ENCODE results near the gene SASH3.

The SASH3 gene

GRCh38 chrX:129759576-129760061, 20.1 kb upstream of the SASH3 start:
- Histone ChIP-seq H3K4me2 (ENCODE audit: low read length) (no peak overlapping the region), H3K27ac (ENCODE audit: low read length) (no peak overlapping the region), H4K20me1 (ENCODE audit: insufficient read depth, low read length) (no peaks in the 10 kb centered on the region)

GRCh38 chrX:129760155-129760554, 19.6 kb upstream of the SASH3 start:
- Histone ChIP-seq H2AFZ (ENCODE audit: low read depth, low read length) (no peak overlapping the region), H3K79me2 (ENCODE audit: low read length) (no peaks in the 10 kb centered on the region), H3K4me3 (ENCODE audit: low read length) (no peak overlapping the region), H3K9ac (ENCODE audit: low read length) (no peak overlapping the region), H3K27ac (ENCODE audit: low read length) (no peak overlapping the region), H3K9me3 (ENCODE audit: insufficient read depth, low read length) (no peaks in the 10 kb centered on the region), H4K20me1 (ENCODE audit: insufficient read depth, low read length) (no peaks in the 10 kb centered on the region), H3K4me2 (ENCODE audit: low read length) (no peak overlapping the region), H3K36me3 (replicated peaks; ENCODE audit: low read depth, low read length) (no peaks in the 10 kb centered on the region), H3K4me1 (ENCODE audit: low read length) (peaks cover 17% of the 10 kb centered on the region), H3K27me3 (ENCODE audit: low read depth, low read length) (no peaks in the 10 kb centered on the region)
- TF ChIP-seq EZH2phosphoT487 (IDR thresholded peaks at IDR 0.05; ENCODE audit: low read depth) (no peak), CTCF (IDR thresholded peaks at IDR 0.05; ENCODE audit: low read depth, low read length) (no peak)

More at GRCh38 chrX:129759576-129760061, 20.1 kb upstream of the SASH3 start:
- no peaks in the 10 kb centered on the region for H3K9me3 ChIP-seq (ENCODE audit: insufficient read depth, low read length)
- no peaks in the 10 kb centered on the region for H3K36me3 ChIP-seq (replicated peaks; ENCODE audit: low read depth, low read length)
- H3K27me3 ChIP-seq (ENCODE audit: low read depth, low read length): no peaks in the 10 kb centered on the region
- no peak overlapping the region for H3K4me3 ChIP-seq (ENCODE audit: low read length)
- H3K79me2 ChIP-seq (ENCODE audit: low read length): no peaks in the 10 kb centered on the region
- H3K9ac ChIP-seq (ENCODE audit: low read length): no peak overlapping the region
- peaks cover 19% of the 10 kb centered on the region for H3K4me1 ChIP-seq (ENCODE audit: low read length)
- TF ChIP-seq EZH2phosphoT487 (IDR thresholded peaks at IDR 0.05; ENCODE audit: low read depth): no peak
- no peak for TF ChIP-seq CTCF (IDR thresholded peaks at IDR 0.05; ENCODE audit: low read depth, low read length)
- no peak overlapping the region; the same call in 1 of the 2 replicates for H2AFZ ChIP-seq (ENCODE audit: low read depth, low read length)

GRCh38 chrX:129760981-129761380, 18.8 kb upstream of the SASH3 start:
- H3K36me3 ChIP-seq (replicated peaks; ENCODE audit: low read depth, low read length): no peaks in the 10 kb centered on the region
- no peak overlapping the region for H3K4me3 ChIP-seq (ENCODE audit: low read length)
- H3K9ac ChIP-seq (ENCODE audit: low read length): no peak overlapping the region
- H2AFZ ChIP-seq (ENCODE audit: low read depth, low read length): no peak overlapping the region
- H3K79me2 ChIP-seq (ENCODE audit: low read length): no peaks in the 10 kb centered on the region
- TF ChIP-seq CTCF (IDR thresholded peaks at IDR 0.05; ENCODE audit: low read depth, low read length) (no peak), EZH2phosphoT487 (IDR thresholded peaks at IDR 0.05; ENCODE audit: low read depth) (no peak)
- no peaks in the 10 kb centered on the region for H3K9me3 ChIP-seq (ENCODE audit: insufficient read depth, low read length)
- H3K27ac ChIP-seq (ENCODE audit: low read length): no peak overlapping the region
- no peaks in the 10 kb centered on the region for H3K27me3 ChIP-seq (ENCODE audit: low read depth, low read length)
- no peak overlapping the region for H3K4me2 ChIP-seq (ENCODE audit: low read length)
- H3K4me1 ChIP-seq (ENCODE audit: low read length): peaks cover 17% of the 10 kb centered on the region
- H4K20me1 ChIP-seq (ENCODE audit: insufficient read depth, low read length): no peaks in the 10 kb centered on the region

- H3K9ac ChIP-seq (ENCODE audit: low read length): no peak overlapping the region
- no peaks in the 10 kb centered on the region for H3K79me2 ChIP-seq (ENCODE audit: low read length)
- H2AFZ ChIP-seq (ENCODE audit: low read depth, low read length): no peak overlapping the region
- no peak for TF ChIP-seq EZH2phosphoT487 (IDR thresholded peaks at IDR 0.05; ENCODE audit: low read depth)
- peaks cover 17% of the 10 kb centered on the region for H3K4me1 ChIP-seq (ENCODE audit: low read length)
- no peak overlapping the region for H3K27ac ChIP-seq (ENCODE audit: low read length)
- no peak overlapping the region for H3K4me3 ChIP-seq (ENCODE audit: low read length)
- H3K36me3 ChIP-seq (replicated peaks; ENCODE audit: low read depth, low read length): no peaks in the 10 kb centered on the region
- no peak overlapping the region for H3K4me2 ChIP-seq (ENCODE audit: low read length)
- no peaks in the 10 kb centered on the region for H4K20me1 ChIP-seq (ENCODE audit: insufficient read depth, low read length)
- no peaks in the 10 kb centered on the region for H3K27me3 ChIP-seq (ENCODE audit: low read depth, low read length)
- H3K9me3 ChIP-seq (ENCODE audit: insufficient read depth, low read length): no peaks in the 10 kb centered on the region
These were observed 18.2 kb upstream of the SASH3 start for GRCh38 chrX:129761596-129761995.

All from OCI-LY3 (cell line).